HG02870 (cell line): Measurements from ENCODE around the gene ZNF425.
"Not testable (repeated sequence)": the region's sequence is repeated elsewhere in the genome, so short reads cannot be mapped to it uniquely, and the experiment has no call there.

Experiments used
- ATAC-seq: cut with Tn5 transposase; IDR thresholded peaks from one replicate; pipeline ENCODE4 v1.9.1; 2021; ENCODE audit warnings: mild to moderate bottlenecking, moderate library complexity; ENCODE audit not compliant: unreplicated experiment

The ZNF425 gene

GRCh38 chr7:149075286-149075685, 50.8 kb downstream of the ZNF425 start:
- ATAC-seq = no peak

GRCh38 chr7:149074116-149074885, 51.8 kb downstream of the ZNF425 start:
- no peak for ATAC-seq

GRCh38 chr7:149072438-149072775, 53.7 kb downstream of the ZNF425 start:
- ATAC-seq = no peak

GRCh38 chr7:149071641-149072437, 54.3 kb downstream of the ZNF425 start:
- no peak for ATAC-seq

- no peak for ATAC-seq
Measured at GRCh38 chr7:149071182-149071635, 54.9 kb downstream of the ZNF425 start.

- no peak for ATAC-seq
Measured at GRCh38 chr7:149070372-149071125, 55.6 kb downstream of the ZNF425 start.

- no peak for ATAC-seq
Measured at GRCh38 chr7:149067869-149068268, 58.3 kb downstream of the ZNF425 start.

GRCh38 chr7:149063476-149063875, 62.6 kb downstream of the ZNF425 start:
- ATAC-seq = no peak

GRCh38 chr7:149062217-149062899, 63.8 kb downstream of the ZNF425 start:
- not testable (repeated sequence) for ATAC-seq

- no peak for ATAC-seq
Measured at GRCh38 chr7:149060156-149060555, 66.0 kb downstream of the ZNF425 start.

- ATAC-seq = no peak
Measured at GRCh38 chr7:149053885-149054284, 72.2 kb downstream of the ZNF425 start.

GRCh38 chr7:149053384-149053783, 72.7 kb downstream of the ZNF425 start:
- no peak for ATAC-seq
